NCI-H526 (cell line): ENCODE results near the gene C18orf63.

ENCODE experiments used
- DNase-seq, 2 experiments: peaks; one replicate each; lab custom pipeline; 2025; lab: John Stamatoyannopoulos, UW

The C18orf63 gene

GRCh38 chr18:74376523-74376922, 60.9 kb downstream of the C18orf63 start:
- DNase-seq, result no peak

- DNase-seq, result no peak
Measured at GRCh38 chr18:74377776-74378175, 62.1 kb downstream of the C18orf63 start.

GRCh38 chr18:74378179-74378682, 62.6 kb downstream of the C18orf63 start:
- no peak for DNase-seq

- DNase-seq, result no peak
Measured at GRCh38 chr18:74380916-74381315, 65.3 kb downstream of the C18orf63 start.

GRCh38 chr18:74381621-74382295, 66.1 kb downstream of the C18orf63 start:
- no peak for DNase-seq

- no peak for DNase-seq
Measured at GRCh38 chr18:74382481-74383017, 66.9 kb downstream of the C18orf63 start.

GRCh38 chr18:74387383-74387782, 71.7 kb downstream of the C18orf63 start:
- DNase-seq, result peak in 1 of 2 experiments; percentile 91

- peak in 1 of 2 experiments; percentile 34 for DNase-seq
Measured at GRCh38 chr18:74388227-74388626, 72.6 kb downstream of the C18orf63 start.

- no peak for DNase-seq
Measured at GRCh38 chr18:74389171-74389927, 73.7 kb downstream of the C18orf63 start.

- no peak for DNase-seq
Measured at GRCh38 chr18:74389991-74390390, 74.4 kb downstream of the C18orf63 start.

- DNase-seq, result no peak
Measured at GRCh38 chr18:74390900-74391299, 75.3 kb downstream of the C18orf63 start.

GRCh38 chr18:74392323-74392722, 76.7 kb downstream of the C18orf63 start:
- DNase-seq, result no peak

GRCh38 chr18:74395006-74395405, 79.4 kb downstream of the C18orf63 start:
- DNase-seq, result no peak

- no peak for DNase-seq
Measured at GRCh38 chr18:74395648-74396154, 80.1 kb downstream of the C18orf63 start.

- DNase-seq, result no peak
Measured at GRCh38 chr18:74396171-74397169, 80.8 kb downstream of the C18orf63 start.

- no peak for DNase-seq
Measured at GRCh38 chr18:74397572-74397971, 81.9 kb downstream of the C18orf63 start.

GRCh38 chr18:74399091-74399887, 83.7 kb downstream of the C18orf63 start:
- DNase-seq, result no peak

GRCh38 chr18:74400813-74401212, 85.2 kb downstream of the C18orf63 start:
- no peak for DNase-seq

- DNase-seq, result no peak
Measured at GRCh38 chr18:74402806-74403433, 87.3 kb downstream of the C18orf63 start.

- no peak for DNase-seq
Measured at GRCh38 chr18:74407888-74408287, 92.2 kb downstream of the C18orf63 start.
